Measurements from ENCODE around the gene INTS1. TPM values are rescaled to one million over a fixed set of nuclear protein-coding genes. Genes with fewer than 3 reads are reported as not detected.

INTS1 gene
- total and polyA plus RNA-seq, 2 experiments from 2014 or later = 35.1 to 111 TPM

DNA sequence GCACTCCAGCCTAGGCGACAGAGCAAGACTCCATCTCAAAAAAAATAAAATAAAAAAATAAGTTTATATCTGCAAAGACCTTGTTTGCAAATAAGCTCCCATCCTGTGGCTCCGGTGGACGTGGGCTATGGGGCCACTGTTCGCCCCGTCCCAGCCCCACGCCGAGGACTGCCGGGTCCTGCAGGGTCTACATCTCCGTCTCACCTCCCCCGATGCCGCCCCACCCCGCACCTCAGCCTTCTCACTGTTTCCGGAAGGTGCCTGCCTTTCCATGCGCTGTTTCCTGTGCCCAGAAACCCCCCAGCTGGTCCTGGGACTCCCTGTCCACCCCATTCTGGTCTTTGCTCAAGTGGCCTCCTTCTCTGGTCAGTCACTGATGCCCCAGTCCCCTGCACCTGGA is 5.0 kb upstream of the INTS1 start:
- no peak overlapping the region for H3K27ac ChIP-seq (ENCODE audit: low read depth)
- no peaks in the 10 kb centered on the region for H4K20me1 ChIP-seq (replicated peaks; ENCODE audit: insufficient read depth)
- H3K4me2 ChIP-seq = no peak overlapping the region
- H3K36me3 ChIP-seq (ENCODE audit: insufficient read depth) = no peaks in the 10 kb centered on the region
- no peaks in the 10 kb centered on the region for H3K27me3 ChIP-seq (ENCODE audit: insufficient read depth)
- DNase-seq (ENCODE audit: low spot score) = no peak
- no peak overlapping the region; the same call in 1 of the 2 replicates for H3K27ac Mint-ChIP-seq
- TF ChIP-seq STAT1 (IDR thresholded peaks at IDR 0.05; ENCODE audit: unreplicated experiment) = no peak
- TF ChIP-seq POLR2AphosphoS5 (IDR thresholded peaks at IDR 0.05; ENCODE audit: low read depth) = no peak
- TF ChIP-seq, protein P1, sequence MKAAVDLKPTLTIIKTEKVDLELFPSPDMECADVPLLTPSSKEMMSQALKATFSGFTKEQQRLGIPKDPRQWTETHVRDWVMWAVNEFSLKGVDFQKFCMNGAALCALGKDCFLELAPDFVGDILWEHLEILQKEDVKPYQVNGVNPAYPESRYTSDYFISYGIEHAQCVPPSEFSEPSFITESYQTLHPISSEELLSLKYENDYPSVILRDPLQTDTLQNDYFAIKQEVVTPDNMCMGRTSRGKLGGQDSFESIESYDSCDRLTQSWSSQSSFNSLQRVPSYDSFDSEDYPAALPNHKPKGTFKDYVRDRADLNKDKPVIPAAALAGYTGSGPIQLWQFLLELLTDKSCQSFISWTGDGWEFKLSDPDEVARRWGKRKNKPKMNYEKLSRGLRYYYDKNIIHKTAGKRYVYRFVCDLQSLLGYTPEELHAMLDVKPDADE (IDR thresholded peaks at IDR 0.05) = no peak
- no peak for TF ChIP-seq NANOG (IDR thresholded peaks at IDR 0.05; ENCODE audit: borderline replicate concordance)
- no peak for TF ChIP-seq ZNF114 (CRISPR knock-in tag; IDR thresholded peaks at IDR 0.05)
- no peak for TF ChIP-seq EZH2 (IDR thresholded peaks at IDR 0.05; ENCODE audit: low read depth, unreplicated experiment)
- no peak for TF ChIP-seq CREB1 (CRISPR knock-in tag; IDR thresholded peaks at IDR 0.05; ENCODE audit: low read depth)
- TF ChIP-seq, protein P2, sequence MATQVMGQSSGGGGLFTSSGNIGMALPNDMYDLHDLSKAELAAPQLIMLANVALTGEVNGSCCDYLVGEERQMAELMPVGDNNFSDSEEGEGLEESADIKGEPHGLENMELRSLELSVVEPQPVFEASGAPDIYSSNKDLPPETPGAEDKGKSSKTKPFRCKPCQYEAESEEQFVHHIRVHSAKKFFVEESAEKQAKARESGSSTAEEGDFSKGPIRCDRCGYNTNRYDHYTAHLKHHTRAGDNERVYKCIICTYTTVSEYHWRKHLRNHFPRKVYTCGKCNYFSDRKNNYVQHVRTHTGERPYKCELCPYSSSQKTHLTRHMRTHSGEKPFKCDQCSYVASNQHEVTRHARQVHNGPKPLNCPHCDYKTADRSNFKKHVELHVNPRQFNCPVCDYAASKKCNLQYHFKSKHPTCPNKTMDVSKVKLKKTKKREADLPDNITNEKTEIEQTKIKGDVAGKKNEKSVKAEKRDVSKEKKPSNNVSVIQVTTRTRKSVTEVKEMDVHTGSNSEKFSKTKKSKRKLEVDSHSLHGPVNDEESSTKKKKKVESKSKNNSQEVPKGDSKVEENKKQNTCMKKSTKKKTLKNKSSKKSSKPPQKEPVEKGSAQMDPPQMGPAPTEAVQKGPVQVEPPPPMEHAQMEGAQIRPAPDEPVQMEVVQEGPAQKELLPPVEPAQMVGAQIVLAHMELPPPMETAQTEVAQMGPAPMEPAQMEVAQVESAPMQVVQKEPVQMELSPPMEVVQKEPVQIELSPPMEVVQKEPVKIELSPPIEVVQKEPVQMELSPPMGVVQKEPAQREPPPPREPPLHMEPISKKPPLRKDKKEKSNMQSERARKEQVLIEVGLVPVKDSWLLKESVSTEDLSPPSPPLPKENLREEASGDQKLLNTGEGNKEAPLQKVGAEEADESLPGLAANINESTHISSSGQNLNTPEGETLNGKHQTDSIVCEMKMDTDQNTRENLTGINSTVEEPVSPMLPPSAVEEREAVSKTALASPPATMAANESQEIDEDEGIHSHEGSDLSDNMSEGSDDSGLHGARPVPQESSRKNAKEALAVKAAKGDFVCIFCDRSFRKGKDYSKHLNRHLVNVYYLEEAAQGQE (IDR thresholded peaks at IDR 0.05; ENCODE audit: unreplicated experiment) = no peak
- TF ChIP-seq EZH2phosphoT487 (IDR thresholded peaks at IDR 0.05; ENCODE audit: unreplicated experiment) = no peak
- TF ChIP-seq JUNB (IDR thresholded peaks at IDR 0.05; ENCODE audit: unreplicated experiment) = no peak
- no peak for TF ChIP-seq ZNF331 (CRISPR knock-in tag; IDR thresholded peaks at IDR 0.05; ENCODE audit: low read depth)
- TF ChIP-seq, protein P3, sequence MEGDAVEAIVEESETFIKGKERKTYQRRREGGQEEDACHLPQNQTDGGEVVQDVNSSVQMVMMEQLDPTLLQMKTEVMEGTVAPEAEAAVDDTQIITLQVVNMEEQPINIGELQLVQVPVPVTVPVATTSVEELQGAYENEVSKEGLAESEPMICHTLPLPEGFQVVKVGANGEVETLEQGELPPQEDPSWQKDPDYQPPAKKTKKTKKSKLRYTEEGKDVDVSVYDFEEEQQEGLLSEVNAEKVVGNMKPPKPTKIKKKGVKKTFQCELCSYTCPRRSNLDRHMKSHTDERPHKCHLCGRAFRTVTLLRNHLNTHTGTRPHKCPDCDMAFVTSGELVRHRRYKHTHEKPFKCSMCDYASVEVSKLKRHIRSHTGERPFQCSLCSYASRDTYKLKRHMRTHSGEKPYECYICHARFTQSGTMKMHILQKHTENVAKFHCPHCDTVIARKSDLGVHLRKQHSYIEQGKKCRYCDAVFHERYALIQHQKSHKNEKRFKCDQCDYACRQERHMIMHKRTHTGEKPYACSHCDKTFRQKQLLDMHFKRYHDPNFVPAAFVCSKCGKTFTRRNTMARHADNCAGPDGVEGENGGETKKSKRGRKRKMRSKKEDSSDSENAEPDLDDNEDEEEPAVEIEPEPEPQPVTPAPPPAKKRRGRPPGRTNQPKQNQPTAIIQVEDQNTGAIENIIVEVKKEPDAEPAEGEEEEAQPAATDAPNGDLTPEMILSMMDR (conservative IDR thresholded peaks at IDR 0.05; ENCODE audit: low read depth in 2 of 2) = no peak
- TF ChIP-seq, protein P4, sequence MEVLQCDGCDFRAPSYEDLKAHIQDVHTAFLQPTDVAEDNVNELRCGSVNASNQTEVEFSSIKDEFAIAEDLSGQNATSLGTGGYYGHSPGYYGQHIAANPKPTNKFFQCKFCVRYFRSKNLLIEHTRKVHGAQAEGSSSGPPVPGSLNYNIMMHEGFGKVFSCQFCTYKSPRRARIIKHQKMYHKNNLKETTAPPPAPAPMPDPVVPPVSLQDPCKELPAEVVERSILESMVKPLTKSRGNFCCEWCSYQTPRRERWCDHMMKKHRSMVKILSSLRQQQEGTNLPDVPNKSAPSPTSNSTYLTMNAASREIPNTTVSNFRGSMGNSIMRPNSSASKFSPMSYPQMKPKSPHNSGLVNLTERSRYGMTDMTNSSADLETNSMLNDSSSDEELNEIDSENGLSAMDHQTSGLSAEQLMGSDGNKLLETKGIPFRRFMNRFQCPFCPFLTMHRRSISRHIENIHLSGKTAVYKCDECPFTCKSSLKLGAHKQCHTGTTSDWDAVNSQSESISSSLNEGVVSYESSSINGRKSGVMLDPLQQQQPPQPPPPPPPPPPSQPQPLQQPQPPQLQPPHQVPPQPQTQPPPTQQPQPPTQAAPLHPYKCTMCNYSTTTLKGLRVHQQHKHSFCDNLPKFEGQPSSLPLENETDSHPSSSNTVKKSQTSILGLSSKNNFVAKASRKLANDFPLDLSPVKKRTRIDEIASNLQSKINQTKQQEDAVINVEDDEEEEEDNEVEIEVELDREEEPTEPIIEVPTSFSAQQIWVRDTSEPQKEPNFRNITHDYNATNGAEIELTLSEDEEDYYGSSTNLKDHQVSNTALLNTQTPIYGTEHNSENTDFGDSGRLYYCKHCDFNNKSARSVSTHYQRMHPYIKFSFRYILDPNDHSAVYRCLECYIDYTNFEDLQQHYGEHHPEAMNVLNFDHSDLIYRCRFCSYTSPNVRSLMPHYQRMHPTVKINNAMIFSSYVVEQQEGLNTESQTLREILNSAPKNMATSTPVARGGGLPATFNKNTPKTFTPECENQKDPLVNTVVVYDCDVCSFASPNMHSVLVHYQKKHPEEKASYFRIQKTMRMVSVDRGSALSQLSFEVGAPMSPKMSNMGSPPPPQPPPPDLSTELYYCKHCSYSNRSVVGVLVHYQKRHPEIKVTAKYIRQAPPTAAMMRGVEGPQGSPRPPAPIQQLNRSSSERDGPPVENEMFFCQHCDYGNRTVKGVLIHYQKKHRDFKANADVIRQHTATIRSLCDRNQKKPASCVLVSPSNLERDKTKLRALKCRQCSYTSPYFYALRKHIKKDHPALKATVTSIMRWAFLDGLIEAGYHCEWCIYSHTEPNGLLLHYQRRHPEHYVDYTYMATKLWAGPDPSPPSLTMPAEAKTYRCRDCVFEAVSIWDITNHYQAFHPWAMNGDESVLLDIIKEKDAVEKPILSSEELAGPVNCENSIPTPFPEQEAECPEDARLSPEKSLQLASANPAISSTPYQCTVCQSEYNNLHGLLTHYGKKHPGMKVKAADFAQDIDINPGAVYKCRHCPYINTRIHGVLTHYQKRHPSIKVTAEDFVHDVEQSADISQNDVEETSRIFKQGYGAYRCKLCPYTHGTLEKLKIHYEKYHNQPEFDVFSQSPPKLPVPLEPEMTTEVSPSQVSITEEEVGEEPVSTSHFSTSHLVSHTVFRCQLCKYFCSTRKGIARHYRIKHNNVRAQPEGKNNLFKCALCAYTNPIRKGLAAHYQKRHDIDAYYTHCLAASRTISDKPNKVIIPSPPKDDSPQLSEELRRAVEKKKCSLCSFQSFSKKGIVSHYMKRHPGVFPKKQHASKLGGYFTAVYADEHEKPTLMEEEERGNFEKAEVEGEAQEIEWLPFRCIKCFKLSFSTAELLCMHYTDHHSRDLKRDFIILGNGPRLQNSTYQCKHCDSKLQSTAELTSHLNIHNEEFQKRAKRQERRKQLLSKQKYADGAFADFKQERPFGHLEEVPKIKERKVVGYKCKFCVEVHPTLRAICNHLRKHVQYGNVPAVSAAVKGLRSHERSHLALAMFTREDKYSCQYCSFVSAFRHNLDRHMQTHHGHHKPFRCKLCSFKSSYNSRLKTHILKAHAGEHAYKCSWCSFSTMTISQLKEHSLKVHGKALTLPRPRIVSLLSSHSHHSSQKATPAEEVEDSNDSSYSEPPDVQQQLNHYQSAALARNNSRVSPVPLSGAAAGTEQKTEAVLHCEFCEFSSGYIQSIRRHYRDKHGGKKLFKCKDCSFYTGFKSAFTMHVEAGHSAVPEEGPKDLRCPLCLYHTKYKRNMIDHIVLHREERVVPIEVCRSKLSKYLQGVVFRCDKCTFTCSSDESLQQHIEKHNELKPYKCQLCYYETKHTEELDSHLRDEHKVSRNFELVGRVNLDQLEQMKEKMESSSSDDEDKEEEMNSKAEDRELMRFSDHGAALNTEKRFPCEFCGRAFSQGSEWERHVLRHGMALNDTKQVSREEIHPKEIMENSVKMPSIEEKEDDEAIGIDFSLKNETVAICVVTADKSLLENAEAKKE (CRISPR knock-in tag; IDR thresholded peaks at IDR 0.05) = no peak
- no peaks in the 10 kb centered on the region; the same call in 1 of the 2 replicates for H3K4me1 ChIP-seq (ENCODE audit: insufficient read depth)
- H3F3A ChIP-seq (replicated peaks; ENCODE audit: low read depth) = peaks cover 9% of the 10 kb centered on the region; the same call in 1 of the 2 replicates
- H3K79me2 ChIP-seq (replicated peaks; ENCODE audit: insufficient read depth) = no peaks in the 10 kb centered on the region
- H3K4me3 ChIP-seq = no peak overlapping the region
- no peak overlapping the region for H2AFZ ChIP-seq
- ATAC-seq = no peak
- H3K4me1 Mint-ChIP-seq = peaks cover 8% of the 10 kb centered on the region; the same call in 2 of the 3 replicates
- no peak overlapping the region for H3K4me3 Mint-ChIP-seq
- H3K27me3 Mint-ChIP-seq (ENCODE audit: insufficient read depth, low read depth, poor library complexity) = peaks cover 21% of the 10 kb centered on the region
- no peaks in the 10 kb centered on the region; the same call in 2 of the 3 replicates for H3K36me3 Mint-ChIP-seq (ENCODE audit: low read depth)
- no peaks in the 10 kb centered on the region for H3K9me3 Mint-ChIP-seq
- no peaks in the 10 kb centered on the region for H3K9me2 ChIP-seq (ENCODE audit: insufficient read depth)

Measured in GM23338 (cell line).